GM12878 (cell line): Measurements from ENCODE around the gene PMM1. TPM values are rescaled to one million over a fixed set of nuclear protein-coding genes. Genes with fewer than 3 reads are reported as not detected.

Source experiments
- ATAC-seq: fragments of 200-7000 bp; cut with Tn5 transposase; 3 replicates; pipeline ENCODE4 v1.9.1; 2020; ENCODE audit warnings: mild to moderate bottlenecking, moderate library complexity
- BruUV-seq: library from RNA; stranded (reverse); fragments of 400-500 nt; replicated peaks from 2 replicates; lab custom pipeline; 2021; lab: Mats Ljungman, UMichigan
- CTCF ChIA-PET: fragments of 300-600 bp; sonication (Branson Sonifier 250); formaldehyde crosslinking; extraction: SDS; loops from one replicate; lab custom pipeline; 2021; ENCODE audit warnings: inconsistent platforms; lab: Yijun Ruan, JAX
- POLR2A ChIA-PET: fragments of 350-600 bp; formaldehyde crosslinking; extraction: SDS; loops from one replicate; lab custom pipeline; 2021; ENCODE audit warnings: inconsistent platforms; lab: Charles Lee
- RAD21 ChIA-PET: fragments of 300-600 bp; sonication (Branson Sonifier 250); formaldehyde crosslinking; loops from one replicate; lab custom pipeline; 2023; ENCODE audit warnings: antibody characterized with exemption; ENCODE audit not compliant: unreplicated experiment; lab: Charles Lee
- SMC1A ChIA-PET: fragments of 300-600 bp; sonication (Branson Sonifier 250); formaldehyde crosslinking; loops from one replicate; lab custom pipeline; 2023; ENCODE audit not compliant: unreplicated experiment, uncharacterized antibody; lab: Charles Lee
- DNase-seq: peaks from one replicate; pipeline ENCODE4 v3.0.0-alpha.2; 2011; ENCODE audit warnings: low read depth, low spot score
- FAIRE-seq: peaks from 3 replicates; lab custom pipeline; 2011; peaks lifted over from hg19 to GRCh38; lab: Jason Lieb, UNC
- H2AFZ ChIP-seq: 2 replicates; pipeline ENCODE4 v1.6.0; 2011; ENCODE audit warnings: low read depth, low read length, control low read depth; ENCODE audit not compliant: control insufficient read depth
- H3K27ac ChIP-seq: 2 replicates; pipeline ENCODE4 v1.5.1; 2011; ENCODE audit warnings: control low read depth; ENCODE audit not compliant: control insufficient read depth, insufficient read depth
- H3K27me3 ChIP-seq, 2 experiments: replicated peaks in 1 of 2; 2 replicates each; pipeline versions ENCODE4 v1.6.0 to v1.6.1; 2011; ENCODE audit warnings: low read length in 1 of 2; ENCODE audit not compliant: control insufficient read depth in 2 of 2, insufficient read depth in 2 of 2
- H3K36me3 ChIP-seq, 2 experiments: 2 replicates each; pipeline ENCODE4 v1.5.1; 2011; ENCODE audit warnings: low read length in 1 of 2; ENCODE audit not compliant: control insufficient read depth in 2 of 2, insufficient read depth in 2 of 2
- H3K4me1 ChIP-seq: 2 replicates; pipeline ENCODE4 v1.6.1; 2011; ENCODE audit warnings: mild to moderate bottlenecking, low read length, moderate library complexity, mixed read lengths; ENCODE audit not compliant: control insufficient read depth, insufficient read depth
- H3K4me2 ChIP-seq: 2 replicates; pipeline ENCODE4 v1.6.0; 2011; ENCODE audit warnings: control low read depth; ENCODE audit not compliant: control insufficient read depth, insufficient read depth
- H3K4me3 ChIP-seq: fragments of 200-600 bp; sonication (generic); 2 replicates; pipeline ENCODE4 v1.5.1; 2016
- H3K79me2 ChIP-seq: 2 replicates; pipeline ENCODE4 v1.6.0; 2011; ENCODE audit warnings: low read length; ENCODE audit not compliant: control insufficient read depth, insufficient read depth
- H3K9ac ChIP-seq: 2 replicates; pipeline ENCODE4 v1.8.0; 2011; ENCODE audit warnings: low read length, control low read depth, mixed read lengths; ENCODE audit not compliant: control insufficient read depth, insufficient read depth
- H3K9me3 ChIP-seq: replicated peaks from 3 replicates; pipeline ENCODE4 v1.5.1; 2011; ENCODE audit warnings: mild to moderate bottlenecking, low read length; ENCODE audit not compliant: control insufficient read depth, insufficient read depth
- H4K20me1 ChIP-seq: 2 replicates; pipeline ENCODE4 v1.6.0; 2011; ENCODE audit not compliant: control insufficient read depth, insufficient read depth
- ATF2 ChIP-seq: IDR thresholded peaks from 2 replicates; pipeline ENCODE4 v1.6.1; 2012; ENCODE audit warnings: low read length, inconsistent platforms
- CHD2 ChIP-seq: IDR thresholded peaks from 2 replicates; pipeline ENCODE4 v1.6.1; 2011; ENCODE audit warnings: low read depth, low read length, improper control_type of control experiment, borderline replicate concordance
- E4F1 ChIP-seq: fragments of 450-650 bp; IDR thresholded peaks from 2 replicates; pipeline ENCODE4 v1.6.1; 2018; ENCODE audit warnings: borderline replicate concordance, mild to moderate bottlenecking; ENCODE audit not compliant: partially characterized antibody
- KLF5 ChIP-seq: fragments of 450-650 bp; IDR thresholded peaks from 2 replicates; pipeline ENCODE4 v1.6.1; 2014; ENCODE audit warnings: mild to moderate bottlenecking; ENCODE audit not compliant: partially characterized antibody
- POLR2A ChIP-seq: IDR thresholded peaks from 2 replicates; pipeline ENCODE4 v1.6.1; 2011; ENCODE audit warnings: low read depth, mild to moderate bottlenecking, low read length
- RCOR1 ChIP-seq: conservative IDR thresholded peaks from 2 replicates; pipeline ENCODE4 v1.6.1; 2012; ENCODE audit warnings: low read depth, low read length, improper control_type of control experiment
- RELB ChIP-seq: fragments of 450-650 bp; IDR thresholded peaks from 2 replicates; pipeline ENCODE4 v1.6.1; 2017; ENCODE audit warnings: low read depth, mild to moderate bottlenecking, moderate library complexity
- STAT1 ChIP-seq: fragments of 450-650 bp; conservative IDR thresholded peaks from 2 replicates; pipeline ENCODE4 v1.6.1; 2014; ENCODE audit warnings: antibody characterized with exemption, mild to moderate bottlenecking
- ZNF207 ChIP-seq: fragments of 450-650 bp; IDR thresholded peaks from 2 replicates; pipeline ENCODE4 v1.6.1; 2014; ENCODE audit warnings: antibody characterized with exemption, mild to moderate bottlenecking, borderline replicate concordance
- WGBS: methylation state at CpG from one replicate; pipeline ENCODE4 v1.1.6; 2016; ENCODE audit warnings: low lambda C conversion rate; ENCODE audit not compliant: insufficient replicate concordance, insufficient coverage; ENCODE audit errors: missing lambda C conversion rate; 5-methylcytosine and 5-hydroxymethylcytosine counted together
- in situ Hi-C: fragments of 300-500 bp; cut with MboI; formaldehyde crosslinking; loops from 9 replicates; pipeline ENCODE4 v1.14.3; 2018; ENCODE audit warnings: mixed read lengths
- intact Hi-C: fragments of 100-400 bp; cut with micrococcal nuclease; formaldehyde crosslinking; loops from one replicate; pipeline ENCODE4 v1.14.2; 2022; ENCODE audit not compliant: unreplicated experiment
- polyA plus RNA-seq, 11 experiments: library from polyadenylated mRNA; depleted of rRNA in 4 of 11; unstranded in 6 of 11; stranded (reverse) in 5 of 11; fragments of >200 nt; fragmentation: Nextera tagmentation in 4 of 11; fragmentation: Illumina TruSeq in 1 of 11; extraction: Ambion mirVana in 4 of 11; extraction: Trizol in 1 of 11; gene quantifications; 1 replicate in 1 of 11; 2 replicates in 10 of 11; pipeline versions ENCODE4 v1.2.1 to v1.2.3, GENCODE V29; 2011 to 2016; ENCODE audit warnings: inconsistent platforms in 2 of 11, missing spikeins in 2 of 11, low read depth in 1 of 11
- total RNA-seq, 4 experiments: library from RNA; depleted of rRNA in 3 of 4; stranded (reverse); fragments of >200 nt in 3 of 4; fragmentation: Illumina TruSeq in 1 of 4; extraction: Trizol in 1 of 4; gene quantifications; 2 replicates each; pipeline versions ENCODE4 v1.2.1 to v1.2.3, GENCODE V29; 2013 to 2021

Gene PMM1
- total and polyA plus RNA-seq, 10 of the 15 experiments (the other 5 are each of a cell fraction or from before 2014, with no cell fraction given), result 8.2 to 32.2 (median 16.9) TPM

- intact Hi-C loops, result no loop called here
- TF ChIP-seq E4F1 (no peak), ATF2 (no peak), ZNF207 (no peak), POLR2A (0 out of 2 replicates have a peak, but pooled peaks have one; percentile 10), CHD2 (no peak), RCOR1 (no peak), KLF5 (no peak), STAT1 (no peak), RELB (no peak)
- RAD21 ChIA-PET, result no interaction called here
These were observed 55.4 kb downstream of the PMM1 start for GRCh38 chr22:41534219-41534618.

More at GRCh38 chr22:41534219-41534618, 55.4 kb downstream of the PMM1 start:
- no peak for ATAC-seq
- Histone ChIP-seq H3K4me3 (no peak overlapping the region), H3K27ac (no peak overlapping the region), H3K9me3 (no peaks in the 10 kb centered on the region), H3K36me3 (peaks cover 21 to 25% of the 10 kb centered on the region in 2 experiments), H4K20me1 (no peaks in the 10 kb centered on the region; the same call in 1 of the 2 replicates), H3K4me1 (no peaks in the 10 kb centered on the region), H3K27me3 (no peaks in the 10 kb centered on the region), H3K9ac (no peak overlapping the region), H3K79me2 (peaks cover under 1% of the 10 kb centered on the region; the same call in 1 of the 2 replicates), H3K4me2 (no peak overlapping the region), H2AFZ (no peak overlapping the region)
- ChIA-PET POLR2A (no interaction called here), CTCF (interaction anchor here (0.7 to 1.9 kb wide), 3 partner anchors 9 to 334 kb away, joined by 4 to 14 read pairs (median 5); no protein-coding TSS in a partner anchor), SMC1A (interaction anchor here (1.5 kb wide), 1 partner anchor 131 kb away, joined by 3 read pairs; no protein-coding TSS in a partner anchor)
- 82% methylated on average over 8 of the region's 8 CpGs for WGBS
- no peak for DNase-seq
- no peak for FAIRE-seq
- no TSS peak for BruUV-seq
- in situ Hi-C loops, result no loop called here
